GM12892 (cell line): ENCODE data around the gene RDM1.

Source experiments
- DNase-seq: peaks from one replicate; pipeline ENCODE4 v3.0.0; 2011; ENCODE audit not compliant: insufficient read length
- FAIRE-seq: peaks from 2 replicates; lab custom pipeline; 2011; peaks lifted over from hg19 to GRCh38; lab: Jason Lieb, UNC
- POLR2A ChIP-seq: IDR thresholded peaks from 2 replicates; pipeline ENCODE4 v1.6.1; 2011; ENCODE audit warnings: low read depth, low read length, control low read depth
- POLR2AphosphoS5 ChIP-seq: IDR thresholded peaks from 2 replicates; pipeline ENCODE4 v1.6.1; 2011; ENCODE audit warnings: low read depth, low read length, control low read depth
- TAF1 ChIP-seq: IDR thresholded peaks from 2 replicates; pipeline ENCODE4 v1.6.1; 2011; ENCODE audit warnings: low read depth, mild to moderate bottlenecking, control low read depth, low read length, borderline replicate concordance

RDM1 gene

GRCh38 chr17:35878361-35878760 is 52.2 kb downstream of the RDM1 start:
- DNase-seq (no peak), FAIRE-seq (no peak)
- no peak for TF ChIP-seq POLR2AphosphoS5
- TF ChIP-seq TAF1: no peak
- no peak for TF ChIP-seq POLR2A

- DNase-seq (no peak), FAIRE-seq (no peak)
- TF ChIP-seq TAF1 (no peak), POLR2AphosphoS5 (no peak)
These were observed 53.1 kb downstream of the RDM1 start for GRCh38 chr17:35877345-35878029.

- FAIRE-seq (no peak), DNase-seq (no peak)
- TF ChIP-seq POLR2AphosphoS5: no peak
- TF ChIP-seq TAF1: no peak
- TF ChIP-seq POLR2A: no peak
These were observed 54.0 kb downstream of the RDM1 start for GRCh38 chr17:35876534-35876933.

- no peak for DNase-seq
- no peak for TF ChIP-seq POLR2A
- no peak for TF ChIP-seq POLR2AphosphoS5
- TF ChIP-seq TAF1: no peak
These were observed 54.8 kb downstream of the RDM1 start for GRCh38 chr17:35875800-35876139.

GRCh38 chr17:35875072-35875799 is 55.3 kb downstream of the RDM1 start:
- no peak for FAIRE-seq
- no peak for DNase-seq
- no peak for TF ChIP-seq TAF1
- no peak for TF ChIP-seq POLR2AphosphoS5
- no peak for TF ChIP-seq POLR2A

More at GRCh38 chr17:35875800-35876139, 54.8 kb downstream of the RDM1 start:
- FAIRE-seq: no peak

GRCh38 chr17:35872196-35872980 is 58.2 kb downstream of the RDM1 start:
- no peak for TF ChIP-seq POLR2AphosphoS5
- TF ChIP-seq POLR2A: no peak
- TF ChIP-seq TAF1: no peak
- DNase-seq (no peak), FAIRE-seq (no peak)

DNA sequence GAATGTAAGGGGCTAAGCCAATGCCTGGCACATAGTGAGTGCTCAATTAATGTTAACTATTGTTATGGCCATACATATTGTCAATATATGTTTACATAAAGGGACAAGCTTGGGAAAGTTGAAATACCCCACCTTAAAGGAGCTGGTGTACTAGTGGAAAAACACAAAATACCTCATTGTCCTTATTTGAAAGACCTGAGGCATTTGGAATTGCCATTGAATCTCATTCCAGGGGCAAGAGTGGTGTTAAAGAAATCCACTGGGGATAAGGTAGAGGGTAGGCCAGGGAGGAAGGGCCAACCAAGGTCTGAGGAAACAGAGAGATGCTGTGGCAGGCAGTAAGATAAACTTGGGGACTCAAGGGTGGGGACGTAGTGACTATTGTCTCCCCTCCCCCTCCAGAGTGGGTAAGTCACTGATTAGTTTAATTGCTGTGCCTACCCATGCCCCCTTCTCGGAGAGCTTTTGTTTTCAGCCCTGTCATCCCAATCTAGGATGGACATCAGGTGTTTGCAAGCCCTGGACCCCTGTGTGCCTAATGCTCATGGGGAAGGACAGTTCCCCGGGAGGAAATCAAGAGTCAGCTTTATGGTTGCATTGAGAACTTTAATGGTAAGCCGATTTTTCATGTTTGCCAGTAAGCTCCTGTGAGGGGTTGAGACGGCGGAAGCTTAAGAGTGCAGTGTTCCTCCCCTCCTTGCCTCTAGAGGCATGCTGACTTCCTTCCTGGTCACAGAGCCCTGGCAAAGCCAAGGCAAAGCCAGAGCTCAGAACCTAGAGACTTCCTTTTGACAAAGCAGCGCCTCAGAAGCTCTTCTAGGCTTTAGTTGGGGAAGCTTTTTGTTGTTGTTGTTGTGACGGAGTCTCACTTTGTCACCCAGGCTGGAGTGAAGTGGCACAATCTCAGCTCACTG is 59.4 kb downstream of the RDM1 start:
- DNase-seq (no peak), FAIRE-seq (no peak)
- no peak for TF ChIP-seq TAF1
- no peak for TF ChIP-seq POLR2A
- no peak for TF ChIP-seq POLR2AphosphoS5

- FAIRE-seq: no peak
- DNase-seq: no peak
- no peak for TF ChIP-seq POLR2A
- TF ChIP-seq POLR2AphosphoS5: no peak
- no peak for TF ChIP-seq TAF1
These were observed 61.8 kb downstream of the RDM1 start, which contains the start of gene HEATR9 for GRCh38 chr17:35868737-35869136. Gene HEATR9, minus strand, starts transcription at chr17:35868891. Its CDS starts 149 bp downstream, at chr17:35868742.
